Activated T-cell treated with anti-CD3 and anti-CD28 coated beads for 1 hour (primary cell): ENCODE results near the gene STK33.
"Not testable (repeated sequence)": the region's sequence is repeated elsewhere in the genome, so short reads cannot be mapped to it uniquely, and the experiment has no call there.

ENCODE experiments used
- DNase-seq: peaks from one replicate; pipeline ENCODE4 v3.0.0-alpha.2; 2020; ENCODE audit warnings: low read depth

Gene STK33

GRCh38 chr11:8543278-8543677 lies 50.8 kb downstream of the STK33 start:
- DNase-seq: no peak

GRCh38 chr11:8541448-8541847 lies 52.6 kb downstream of the STK33 start:
- no peak for DNase-seq

- DNase-seq: no peak
These were observed 60.7 kb downstream of the STK33 start for GRCh38 chr11:8533332-8533731.

- DNase-seq: no peak
These were observed 61.6 kb downstream of the STK33 start for GRCh38 chr11:8532475-8532874.

GRCh38 chr11:8531982-8532381 lies 62.0 kb downstream of the STK33 start:
- no peak for DNase-seq

- DNase-seq: no peak
These were observed 62.7 kb downstream of the STK33 start for GRCh38 chr11:8531312-8531711.

GRCh38 chr11:8527939-8528338 lies 66.1 kb downstream of the STK33 start:
- no peak for DNase-seq

- no peak for DNase-seq
These were observed 70.6 kb downstream of the STK33 start for GRCh38 chr11:8523396-8523795.

- no peak for DNase-seq
These were observed 81.5 kb downstream of the STK33 start for GRCh38 chr11:8512547-8512946.

- no peak for DNase-seq
These were observed 90.1 kb downstream of the STK33 start for GRCh38 chr11:8503910-8504364.

GRCh38 chr11:8501836-8502235 lies 92.2 kb downstream of the STK33 start:
- DNase-seq: no peak

GRCh38 chr11:8488395-8488794 lies 105.6 kb downstream of the STK33 start:
- no peak for DNase-seq

- DNase-seq: no peak
These were observed 106.8 kb downstream of the STK33 start for GRCh38 chr11:8487261-8487660.

GRCh38 chr11:8484251-8484650 lies 109.8 kb downstream of the STK33 start:
- no peak for DNase-seq

GRCh38 chr11:8480858-8481257 lies 113.2 kb downstream of the STK33 start:
- no peak for DNase-seq

GRCh38 chr11:8477680-8478079 lies 116.3 kb downstream of the STK33 start:
- no peak for DNase-seq

GRCh38 chr11:8477151-8477550 lies 116.9 kb downstream of the STK33 start:
- DNase-seq: no peak

GRCh38 chr11:8467806-8468205 lies 126.2 kb downstream of the STK33 start:
- DNase-seq: not testable (repeated sequence)

- DNase-seq: not testable (repeated sequence)
These were observed 126.7 kb downstream of the STK33 start for GRCh38 chr11:8467356-8467755.

GRCh38 chr11:8466884-8467283 lies 127.1 kb downstream of the STK33 start:
- DNase-seq: not testable (repeated sequence)

GRCh38 chr11:8459711-8460399 lies 134.2 kb downstream of the STK33 start:
- no peak for DNase-seq

- DNase-seq: no peak
These were observed 151.7 kb downstream of the STK33 start for GRCh38 chr11:8442301-8442700.

GRCh38 chr11:8440649-8441048 lies 153.4 kb downstream of the STK33 start:
- no peak for DNase-seq

GRCh38 chr11:8429483-8429882 lies 164.5 kb downstream of the STK33 start:
- DNase-seq: no peak
